ENCODE results near the gene DEFB114.

DEFB114 gene

DNA sequence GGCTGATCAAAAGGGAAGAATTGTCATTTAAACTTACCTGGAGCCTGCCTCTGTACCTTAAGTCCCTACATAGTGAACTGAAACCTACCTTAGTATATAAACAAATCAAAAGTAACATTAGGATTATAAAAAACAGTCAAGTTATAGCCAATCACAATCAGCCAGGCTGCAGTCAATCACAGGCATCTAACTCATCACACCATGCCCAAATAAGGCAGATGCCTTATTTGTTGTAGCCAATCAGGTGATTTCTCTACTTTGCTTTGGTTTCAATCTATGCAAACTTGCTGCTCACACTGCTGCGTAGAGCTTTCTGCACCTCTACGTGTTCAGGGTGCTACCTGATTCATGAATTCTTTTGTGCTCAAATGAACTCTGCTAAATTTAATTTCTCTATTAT lies 23.8 kb upstream of the DEFB114 start (continued):
- TF ChIP-seq, protein P1, sequence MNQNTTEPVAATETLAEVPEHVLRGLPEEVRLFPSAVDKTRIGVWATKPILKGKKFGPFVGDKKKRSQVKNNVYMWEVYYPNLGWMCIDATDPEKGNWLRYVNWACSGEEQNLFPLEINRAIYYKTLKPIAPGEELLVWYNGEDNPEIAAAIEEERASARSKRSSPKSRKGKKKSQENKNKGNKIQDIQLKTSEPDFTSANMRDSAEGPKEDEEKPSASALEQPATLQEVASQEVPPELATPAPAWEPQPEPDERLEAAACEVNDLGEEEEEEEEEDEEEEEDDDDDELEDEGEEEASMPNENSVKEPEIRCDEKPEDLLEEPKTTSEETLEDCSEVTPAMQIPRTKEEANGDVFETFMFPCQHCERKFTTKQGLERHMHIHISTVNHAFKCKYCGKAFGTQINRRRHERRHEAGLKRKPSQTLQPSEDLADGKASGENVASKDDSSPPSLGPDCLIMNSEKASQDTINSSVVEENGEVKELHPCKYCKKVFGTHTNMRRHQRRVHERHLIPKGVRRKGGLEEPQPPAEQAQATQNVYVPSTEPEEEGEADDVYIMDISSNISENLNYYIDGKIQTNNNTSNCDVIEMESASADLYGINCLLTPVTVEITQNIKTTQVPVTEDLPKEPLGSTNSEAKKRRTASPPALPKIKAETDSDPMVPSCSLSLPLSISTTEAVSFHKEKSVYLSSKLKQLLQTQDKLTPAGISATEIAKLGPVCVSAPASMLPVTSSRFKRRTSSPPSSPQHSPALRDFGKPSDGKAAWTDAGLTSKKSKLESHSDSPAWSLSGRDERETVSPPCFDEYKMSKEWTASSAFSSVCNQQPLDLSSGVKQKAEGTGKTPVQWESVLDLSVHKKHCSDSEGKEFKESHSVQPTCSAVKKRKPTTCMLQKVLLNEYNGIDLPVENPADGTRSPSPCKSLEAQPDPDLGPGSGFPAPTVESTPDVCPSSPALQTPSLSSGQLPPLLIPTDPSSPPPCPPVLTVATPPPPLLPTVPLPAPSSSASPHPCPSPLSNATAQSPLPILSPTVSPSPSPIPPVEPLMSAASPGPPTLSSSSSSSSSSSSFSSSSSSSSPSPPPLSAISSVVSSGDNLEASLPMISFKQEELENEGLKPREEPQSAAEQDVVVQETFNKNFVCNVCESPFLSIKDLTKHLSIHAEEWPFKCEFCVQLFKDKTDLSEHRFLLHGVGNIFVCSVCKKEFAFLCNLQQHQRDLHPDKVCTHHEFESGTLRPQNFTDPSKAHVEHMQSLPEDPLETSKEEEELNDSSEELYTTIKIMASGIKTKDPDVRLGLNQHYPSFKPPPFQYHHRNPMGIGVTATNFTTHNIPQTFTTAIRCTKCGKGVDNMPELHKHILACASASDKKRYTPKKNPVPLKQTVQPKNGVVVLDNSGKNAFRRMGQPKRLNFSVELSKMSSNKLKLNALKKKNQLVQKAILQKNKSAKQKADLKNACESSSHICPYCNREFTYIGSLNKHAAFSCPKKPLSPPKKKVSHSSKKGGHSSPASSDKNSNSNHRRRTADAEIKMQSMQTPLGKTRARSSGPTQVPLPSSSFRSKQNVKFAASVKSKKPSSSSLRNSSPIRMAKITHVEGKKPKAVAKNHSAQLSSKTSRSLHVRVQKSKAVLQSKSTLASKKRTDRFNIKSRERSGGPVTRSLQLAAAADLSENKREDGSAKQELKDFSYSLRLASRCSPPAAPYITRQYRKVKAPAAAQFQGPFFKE (tag by site-specific recombination; IDR thresholded peaks at IDR 0.05; ENCODE audit: borderline replicate concordance), result no peak

DNA sequence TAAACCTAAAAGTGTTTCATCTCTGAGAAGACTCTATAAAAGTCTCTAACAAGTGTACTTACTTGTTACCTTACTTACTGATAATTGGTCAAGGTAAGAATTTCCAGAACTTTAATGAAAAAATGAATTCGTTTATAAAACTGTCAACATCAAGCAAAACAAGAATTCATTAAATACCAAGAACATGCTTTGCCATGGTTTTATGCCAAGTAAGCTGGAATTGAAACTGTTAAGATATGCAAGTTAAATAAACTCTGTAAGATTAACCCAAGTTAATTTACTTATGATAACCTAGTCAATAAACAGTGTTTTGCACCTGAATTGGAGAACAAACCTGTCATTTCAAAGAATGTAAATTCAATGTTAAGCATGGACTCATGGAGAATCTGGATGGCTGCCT lies 22.6 kb upstream of the DEFB114 start:
- no peak for TF ChIP-seq ZNF596 (tag by site-specific recombination; IDR thresholded peaks at IDR 0.05)
- Histone ChIP-seq H3K9me3 (ENCODE audit: control insufficient read depth, insufficient read depth, low read depth, low read length) (no peaks in the 10 kb centered on the region), H3K36me3 (ENCODE audit: control insufficient read depth in 2 of 2, insufficient read depth in 1 of 2, low read length in 2 of 2) (no peaks in the 10 kb centered on the region), H3K4me3 (ENCODE audit: low read depth, low read length) (no peak overlapping the region), H3K4me1 (ENCODE audit: control insufficient read depth, insufficient read depth, low read length) (no peaks in the 10 kb centered on the region), H3K27ac (ENCODE audit: extremely low read depth, low read depth, low read length) (no peak overlapping the region)
- ChIA-PET CTCF (no interaction called here), POLR2A (no interaction called here)

DNA sequence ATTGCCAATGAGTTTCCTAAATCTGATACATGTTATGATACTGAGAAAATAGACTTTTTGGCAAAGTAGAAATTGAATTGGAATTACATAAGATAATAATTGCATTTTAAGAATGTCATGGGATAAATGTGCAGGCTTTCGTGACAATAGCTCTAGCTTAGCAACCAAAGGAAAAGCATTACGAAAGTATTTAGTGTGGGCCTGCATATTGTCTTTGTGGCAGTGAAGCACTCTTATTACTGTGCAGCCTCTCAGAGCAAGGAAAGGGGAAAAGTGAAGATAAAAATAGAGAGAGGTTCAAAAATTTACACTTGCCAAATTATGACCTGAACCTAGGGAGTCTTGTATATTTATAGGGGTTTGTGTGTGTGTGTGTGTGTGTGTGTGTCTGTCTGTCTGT lies 18.1 kb upstream of the DEFB114 start:
- Histone ChIP-seq H3K9me3 (ENCODE audit: control insufficient read depth, insufficient read depth, low read depth, low read length) (no peaks in the 10 kb centered on the region), H3K36me3 (ENCODE audit: control insufficient read depth in 2 of 2, insufficient read depth in 1 of 2, low read length in 2 of 2) (no peaks in the 10 kb centered on the region), H3K4me3 (ENCODE audit: low read depth, low read length) (no peak overlapping the region), H3K4me1 (ENCODE audit: control insufficient read depth, insufficient read depth, low read length) (no peaks in the 10 kb centered on the region), H3K27ac (ENCODE audit: extremely low read depth, low read depth, low read length) (no peak overlapping the region)
- POLR2A ChIA-PET, result no interaction called here
- CTCF ChIA-PET, result no interaction called here
- TF ChIP-seq, protein P2, sequence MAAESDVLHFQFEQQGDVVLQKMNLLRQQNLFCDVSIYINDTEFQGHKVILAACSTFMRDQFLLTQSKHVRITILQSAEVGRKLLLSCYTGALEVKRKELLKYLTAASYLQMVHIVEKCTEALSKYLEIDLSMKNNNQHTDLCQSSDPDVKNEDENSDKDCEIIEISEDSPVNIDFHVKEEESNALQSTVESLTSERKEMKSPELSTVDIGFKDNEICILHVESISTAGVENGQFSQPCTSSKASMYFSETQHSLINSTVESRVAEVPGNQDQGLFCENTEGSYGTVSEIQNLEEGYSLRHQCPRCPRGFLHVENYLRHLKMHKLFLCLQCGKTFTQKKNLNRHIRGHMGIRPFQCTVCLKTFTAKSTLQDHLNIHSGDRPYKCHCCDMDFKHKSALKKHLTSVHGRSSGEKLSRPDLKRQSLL (tag by site-specific recombination; IDR thresholded peaks at IDR 0.05), result no peak
- TF ChIP-seq, protein P3, sequence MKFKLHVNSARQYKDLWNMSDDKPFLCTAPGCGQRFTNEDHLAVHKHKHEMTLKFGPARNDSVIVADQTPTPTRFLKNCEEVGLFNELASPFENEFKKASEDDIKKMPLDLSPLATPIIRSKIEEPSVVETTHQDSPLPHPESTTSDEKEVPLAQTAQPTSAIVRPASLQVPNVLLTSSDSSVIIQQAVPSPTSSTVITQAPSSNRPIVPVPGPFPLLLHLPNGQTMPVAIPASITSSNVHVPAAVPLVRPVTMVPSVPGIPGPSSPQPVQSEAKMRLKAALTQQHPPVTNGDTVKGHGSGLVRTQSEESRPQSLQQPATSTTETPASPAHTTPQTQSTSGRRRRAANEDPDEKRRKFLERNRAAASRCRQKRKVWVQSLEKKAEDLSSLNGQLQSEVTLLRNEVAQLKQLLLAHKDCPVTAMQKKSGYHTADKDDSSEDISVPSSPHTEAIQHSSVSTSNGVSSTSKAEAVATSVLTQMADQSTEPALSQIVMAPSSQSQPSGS (tag by site-specific recombination; IDR thresholded peaks at IDR 0.05; ENCODE audit: low read depth), result no peak
- TF ChIP-seq ZBTB17 (tag by site-specific recombination; IDR thresholded peaks at IDR 0.05) (no peak), KLF9 (tag by site-specific recombination; IDR thresholded peaks at IDR 0.05; ENCODE audit: low read depth) (no peak), BCL11B (tag by site-specific recombination; IDR thresholded peaks at IDR 0.05; ENCODE audit: low read depth) (no peak), ZBTB20 (tag by site-specific recombination; IDR thresholded peaks at IDR 0.05) (no peak)
- TF ChIP-seq, protein P4, sequence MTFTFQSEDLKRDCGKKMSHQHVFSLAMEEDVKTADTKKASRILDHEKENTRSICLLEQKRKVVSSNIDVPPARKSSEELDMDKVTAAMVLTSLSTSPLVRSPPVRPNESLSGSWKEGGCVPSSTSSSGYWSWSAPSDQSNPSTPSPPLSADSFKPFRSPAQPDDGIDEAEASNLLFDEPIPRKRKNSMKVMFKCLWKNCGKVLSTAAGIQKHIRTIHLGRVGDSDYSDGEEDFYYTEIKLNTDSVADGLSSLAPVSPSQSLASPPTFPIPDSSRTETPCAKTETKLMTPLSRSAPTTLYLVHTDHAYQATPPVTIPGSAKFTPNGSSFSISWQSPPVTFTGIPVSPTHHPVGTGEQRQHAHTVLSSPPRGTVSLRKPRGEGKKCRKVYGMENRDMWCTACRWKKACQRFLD (tag by site-specific recombination; IDR thresholded peaks at IDR 0.05), result no peak
- TF ChIP-seq, protein P5, sequence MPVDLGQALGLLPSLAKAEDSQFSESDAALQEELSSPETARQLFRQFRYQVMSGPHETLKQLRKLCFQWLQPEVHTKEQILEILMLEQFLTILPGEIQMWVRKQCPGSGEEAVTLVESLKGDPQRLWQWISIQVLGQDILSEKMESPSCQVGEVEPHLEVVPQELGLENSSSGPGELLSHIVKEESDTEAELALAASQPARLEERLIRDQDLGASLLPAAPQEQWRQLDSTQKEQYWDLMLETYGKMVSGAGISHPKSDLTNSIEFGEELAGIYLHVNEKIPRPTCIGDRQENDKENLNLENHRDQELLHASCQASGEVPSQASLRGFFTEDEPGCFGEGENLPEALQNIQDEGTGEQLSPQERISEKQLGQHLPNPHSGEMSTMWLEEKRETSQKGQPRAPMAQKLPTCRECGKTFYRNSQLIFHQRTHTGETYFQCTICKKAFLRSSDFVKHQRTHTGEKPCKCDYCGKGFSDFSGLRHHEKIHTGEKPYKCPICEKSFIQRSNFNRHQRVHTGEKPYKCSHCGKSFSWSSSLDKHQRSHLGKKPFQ (tag by site-specific recombination; IDR thresholded peaks at IDR 0.05), result no peak
- TF ChIP-seq, protein P6, sequence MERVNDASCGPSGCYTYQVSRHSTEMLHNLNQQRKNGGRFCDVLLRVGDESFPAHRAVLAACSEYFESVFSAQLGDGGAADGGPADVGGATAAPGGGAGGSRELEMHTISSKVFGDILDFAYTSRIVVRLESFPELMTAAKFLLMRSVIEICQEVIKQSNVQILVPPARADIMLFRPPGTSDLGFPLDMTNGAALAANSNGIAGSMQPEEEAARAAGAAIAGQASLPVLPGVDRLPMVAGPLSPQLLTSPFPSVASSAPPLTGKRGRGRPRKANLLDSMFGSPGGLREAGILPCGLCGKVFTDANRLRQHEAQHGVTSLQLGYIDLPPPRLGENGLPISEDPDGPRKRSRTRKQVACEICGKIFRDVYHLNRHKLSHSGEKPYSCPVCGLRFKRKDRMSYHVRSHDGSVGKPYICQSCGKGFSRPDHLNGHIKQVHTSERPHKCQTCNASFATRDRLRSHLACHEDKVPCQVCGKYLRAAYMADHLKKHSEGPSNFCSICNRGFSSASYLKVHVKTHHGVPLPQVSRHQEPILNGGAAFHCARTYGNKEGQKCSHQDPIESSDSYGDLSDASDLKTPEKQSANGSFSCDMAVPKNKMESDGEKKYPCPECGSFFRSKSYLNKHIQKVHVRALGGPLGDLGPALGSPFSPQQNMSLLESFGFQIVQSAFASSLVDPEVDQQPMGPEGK (tag by site-specific recombination; IDR thresholded peaks at IDR 0.05), result no peak
